ENCODE measurements around the gene STIP1.

The STIP1 gene

GRCh38 chr11:64234647-64235379 is 48.8 kb downstream of the STIP1 start:
- Histone ChIP-seq H3K9ac (ENCODE audit: low read depth, low read length) (peak overlapping the region; percentile 71), H3K27me3 (ENCODE audit: insufficient read depth, low read length, poor library complexity) (no peaks in the 10 kb centered on the region), H3K9me3 (ENCODE audit: insufficient read depth, low read length, severe bottlenecking) (no peaks in the 10 kb centered on the region), H3K79me2 (ENCODE audit: insufficient read depth, low read length) (peaks cover 18% of the 10 kb centered on the region), H4K20me1 (ENCODE audit: insufficient read depth, low read length) (peaks cover 13% of the 10 kb centered on the region), H3K36me3 (ENCODE audit: insufficient read depth, low read length) (peaks cover 35% of the 10 kb centered on the region), H3K27ac (ENCODE audit: low read length) (peak overlapping the region; percentile 74), H3K4me3 (ENCODE audit: low read depth in 1 of 2, low read length in 2 of 2) (peak overlapping the region; percentile 57 to 88; a peak in 3 of 4 replicates), H3K4me2 (ENCODE audit: insufficient read depth, low read length) (peak overlapping the region; percentile 99), H3K4me1 (ENCODE audit: insufficient read depth, low read length) (peaks cover 59% of the 10 kb centered on the region), H2AFZ (ENCODE audit: low read depth, low read length) (peak overlapping the region; percentile 65)
- ATAC-seq (ENCODE audit: insufficient read depth, low read depth): peak; percentile 60
- peak; percentile 28 for TF ChIP-seq CTCF (IDR thresholded peaks at IDR 0.05; ENCODE audit: borderline replicate concordance, extremely low read depth, low read length, poor library complexity, severe bottlenecking)
- no peak for TF ChIP-seq EZH2 (IDR thresholded peaks at IDR 0.05; ENCODE audit: borderline replicate concordance, low read depth, low read length, severe bottlenecking)
- DNase-seq: peak; percentile 67

- Histone ChIP-seq H3K4me1 (ENCODE audit: insufficient read depth, low read length) (peaks cover 61% of the 10 kb centered on the region), H3K4me3 (ENCODE audit: low read depth in 1 of 2, low read length in 2 of 2) (peak overlapping the region; percentile 57 to 88; a peak in 3 of 4 replicates), H3K36me3 (ENCODE audit: insufficient read depth, low read length) (peaks cover 37% of the 10 kb centered on the region), H3K9ac (ENCODE audit: low read depth, low read length) (peak overlapping the region; percentile 71), H4K20me1 (ENCODE audit: insufficient read depth, low read length) (peaks cover 13% of the 10 kb centered on the region), H2AFZ (ENCODE audit: low read depth, low read length) (no peak overlapping the region), H3K79me2 (ENCODE audit: insufficient read depth, low read length) (peaks cover 18% of the 10 kb centered on the region), H3K27me3 (ENCODE audit: insufficient read depth, low read length, poor library complexity) (no peaks in the 10 kb centered on the region), H3K4me2 (ENCODE audit: insufficient read depth, low read length) (peak overlapping the region; percentile 99), H3K9me3 (ENCODE audit: insufficient read depth, low read length, severe bottlenecking) (no peaks in the 10 kb centered on the region), H3K27ac (ENCODE audit: low read length) (peak overlapping the region; percentile 74)
- TF ChIP-seq EZH2 (IDR thresholded peaks at IDR 0.05; ENCODE audit: borderline replicate concordance, low read depth, low read length, severe bottlenecking) (no peak), CTCF (IDR thresholded peaks at IDR 0.05; ENCODE audit: borderline replicate concordance, extremely low read depth, low read length, poor library complexity, severe bottlenecking) (no peak)
- DNase-seq: no peak
- ATAC-seq (ENCODE audit: insufficient read depth, low read depth): no peak
Measured at GRCh38 chr11:64235437-64236161, 49.6 kb downstream of the STIP1 start.

- no peak for TF ChIP-seq EZH2 (IDR thresholded peaks at IDR 0.05; ENCODE audit: borderline replicate concordance, low read depth, low read length, severe bottlenecking)
- no peak for TF ChIP-seq CTCF (IDR thresholded peaks at IDR 0.05; ENCODE audit: borderline replicate concordance, extremely low read depth, low read length, poor library complexity, severe bottlenecking)
- no peak overlapping the region for H3K4me3 ChIP-seq (ENCODE audit: low read depth in 1 of 2, low read length in 2 of 2)
- H3K4me2 ChIP-seq (ENCODE audit: insufficient read depth, low read length): no peak overlapping the region
- H3K36me3 ChIP-seq (ENCODE audit: insufficient read depth, low read length): peaks cover 41% of the 10 kb centered on the region
- no peak overlapping the region for H2AFZ ChIP-seq (ENCODE audit: low read depth, low read length)
- peaks cover 28% of the 10 kb centered on the region for H3K79me2 ChIP-seq (ENCODE audit: insufficient read depth, low read length)
- H3K27ac ChIP-seq (ENCODE audit: low read length): no peak overlapping the region
- H3K27me3 ChIP-seq (ENCODE audit: insufficient read depth, low read length, poor library complexity): no peaks in the 10 kb centered on the region
- ATAC-seq (ENCODE audit: insufficient read depth, low read depth): no peak
- DNase-seq: no peak
- H3K9me3 ChIP-seq (ENCODE audit: insufficient read depth, low read length, severe bottlenecking): no peaks in the 10 kb centered on the region
- H4K20me1 ChIP-seq (ENCODE audit: insufficient read depth, low read length): peaks cover 19% of the 10 kb centered on the region
- H3K4me1 ChIP-seq (ENCODE audit: insufficient read depth, low read length): peaks cover 51% of the 10 kb centered on the region
- no peak overlapping the region for H3K9ac ChIP-seq (ENCODE audit: low read depth, low read length)
Measured at GRCh38 chr11:64237484-64237951, 51.5 kb downstream of the STIP1 start.

All from DND-41 (cell line).